ENCODE data around the gene SLC9A7. TPM values are rescaled to one million over a fixed set of nuclear protein-coding genes. Genes with fewer than 3 reads are reported as not detected.
A peak's percentile ranks its signal among the peaks of the same experiment; 100 is the strongest.

SLC9A7 gene
- total RNA-seq, 1 experiment from 2014 or later, result 1.2 TPM

- Histone ChIP-seq H3K27me3 (no peaks in the 10 kb centered on the region), H3K9me3 (no peaks in the 10 kb centered on the region), H3K36me3 (no peaks in the 10 kb centered on the region), H3K4me3 (no peak overlapping the region)
- DNase-seq, result no peak
Measured at GRCh38 chrX:46687619-46688018, 71.3 kb downstream of the SLC9A7 start.

- Histone ChIP-seq H3K27me3 (no peaks in the 10 kb centered on the region), H3K4me3 (no peak overlapping the region), H3K9me3 (no peaks in the 10 kb centered on the region), H3K36me3 (no peaks in the 10 kb centered on the region)
- DNase-seq, result peak; percentile 18
Measured at GRCh38 chrX:46686003-46686645, 72.8 kb downstream of the SLC9A7 start.

GRCh38 chrX:46683048-46683447 lies 75.9 kb downstream of the SLC9A7 start:
- no peak for DNase-seq
- Histone ChIP-seq H3K27me3 (no peaks in the 10 kb centered on the region), H3K9me3 (no peaks in the 10 kb centered on the region), H3K4me3 (no peak overlapping the region), H3K36me3 (no peaks in the 10 kb centered on the region)

- no peak for DNase-seq
- Histone ChIP-seq H3K36me3 (no peaks in the 10 kb centered on the region), H3K9me3 (no peaks in the 10 kb centered on the region), H3K27me3 (no peaks in the 10 kb centered on the region), H3K4me3 (no peak overlapping the region)
Measured at GRCh38 chrX:46681849-46682248, 77.1 kb downstream of the SLC9A7 start.

- Histone ChIP-seq H3K9me3 (no peaks in the 10 kb centered on the region), H3K36me3 (no peaks in the 10 kb centered on the region), H3K27me3 (no peaks in the 10 kb centered on the region), H3K4me3 (no peak overlapping the region)
- no peak for DNase-seq
Measured at GRCh38 chrX:46678232-46678631, 80.7 kb downstream of the SLC9A7 start.

GRCh38 chrX:46676399-46677356 lies 82.2 kb downstream of the SLC9A7 start:
- no peak overlapping the region for H3K4me3 ChIP-seq
- no peak for DNase-seq
- H3K27me3 ChIP-seq, result no peaks in the 10 kb centered on the region
- H3K36me3 ChIP-seq, result no peaks in the 10 kb centered on the region
- no peaks in the 10 kb centered on the region for H3K9me3 ChIP-seq

GRCh38 chrX:46673620-46674359 lies 85.1 kb downstream of the SLC9A7 start:
- H3K9me3 ChIP-seq, result no peaks in the 10 kb centered on the region
- H3K4me3 ChIP-seq, result no peak overlapping the region
- no peaks in the 10 kb centered on the region for H3K36me3 ChIP-seq
- H3K27me3 ChIP-seq, result no peaks in the 10 kb centered on the region
- DNase-seq, result no peak

- no peaks in the 10 kb centered on the region for H3K36me3 ChIP-seq
- H3K9me3 ChIP-seq, result no peaks in the 10 kb centered on the region
- H3K4me3 ChIP-seq, result no peak overlapping the region
- no peak for DNase-seq
- H3K27me3 ChIP-seq, result no peaks in the 10 kb centered on the region
Measured at GRCh38 chrX:46670316-46670715, 88.6 kb downstream of the SLC9A7 start.

- Histone ChIP-seq H3K27me3 (no peaks in the 10 kb centered on the region), H3K9me3 (no peaks in the 10 kb centered on the region), H3K4me3 (no peak overlapping the region), H3K36me3 (no peaks in the 10 kb centered on the region)
- DNase-seq, result no peak
Measured at GRCh38 chrX:46666831-46667230, 92.1 kb downstream of the SLC9A7 start.

- Histone ChIP-seq H3K9me3 (no peaks in the 10 kb centered on the region), H3K27me3 (no peaks in the 10 kb centered on the region), H3K4me3 (no peak overlapping the region), H3K36me3 (no peaks in the 10 kb centered on the region)
- DNase-seq, result no peak
Measured at GRCh38 chrX:46665232-46666152, 93.4 kb downstream of the SLC9A7 start.

GRCh38 chrX:46662188-46662958 lies 96.5 kb downstream of the SLC9A7 start:
- H3K27me3 ChIP-seq, result no peaks in the 10 kb centered on the region
- no peaks in the 10 kb centered on the region for H3K9me3 ChIP-seq
- no peaks in the 10 kb centered on the region for H3K36me3 ChIP-seq
- no peak overlapping the region for H3K4me3 ChIP-seq
- no peak for DNase-seq

- Histone ChIP-seq H3K9me3 (no peaks in the 10 kb centered on the region), H3K36me3 (no peaks in the 10 kb centered on the region), H3K4me3 (no peak overlapping the region), H3K27me3 (no peaks in the 10 kb centered on the region)
- DNase-seq, result no peak
Measured at GRCh38 chrX:46653482-46653881, 105.4 kb downstream of the SLC9A7 start.

- no peaks in the 10 kb centered on the region for H3K9me3 ChIP-seq
- DNase-seq, result no peak
- no peaks in the 10 kb centered on the region for H3K36me3 ChIP-seq
- no peak overlapping the region for H3K4me3 ChIP-seq
- no peaks in the 10 kb centered on the region for H3K27me3 ChIP-seq
Measured at GRCh38 chrX:46649421-46650260, 109.3 kb downstream of the SLC9A7 start.

GRCh38 chrX:46648660-46649059 lies 110.3 kb downstream of the SLC9A7 start:
- H3K9me3 ChIP-seq, result no peaks in the 10 kb centered on the region
- no peaks in the 10 kb centered on the region for H3K27me3 ChIP-seq
- no peak for DNase-seq
- H3K36me3 ChIP-seq, result no peaks in the 10 kb centered on the region
- no peak overlapping the region for H3K4me3 ChIP-seq

- DNase-seq, result no peak
- no peak overlapping the region for H3K4me3 ChIP-seq
- no peaks in the 10 kb centered on the region for H3K36me3 ChIP-seq
- no peaks in the 10 kb centered on the region for H3K9me3 ChIP-seq
- no peaks in the 10 kb centered on the region for H3K27me3 ChIP-seq
Measured at GRCh38 chrX:46647251-46647650, 111.7 kb downstream of the SLC9A7 start.

All from MG63 (cell line).